CD14-positive monocyte (primary cell): Measurements from ENCODE around the gene INHBC. TPM values are rescaled to one million over a fixed set of nuclear protein-coding genes. Genes with fewer than 3 reads are reported as not detected.

Experiments
- DNase-seq, 3 donors: peaks; one replicate each; pipeline ENCODE4 v3.0.0-alpha.2; 2011 to 2022
- H2AFZ ChIP-seq: 2 replicates; pipeline ENCODE4 v1.6.0; 2012; ENCODE audit warnings: mild to moderate bottlenecking, low read depth, low read length, inconsistent platforms; ENCODE audit not compliant: insufficient read depth, poor library complexity, severe bottlenecking
- H3K27ac ChIP-seq, 2 donors: 1 replicate in 1 of 2; 2 replicates in 1 of 2; pipeline ENCODE4 v1.5.1; 2012 to 2013; ENCODE audit warnings: low read length in 2 of 2, control low read depth in 1 of 2, inconsistent platforms in 1 of 2, low read depth in 1 of 2, mild to moderate bottlenecking in 1 of 2
- H3K27me3 ChIP-seq, 2 donors: one replicate each; pipeline versions ENCODE4 v1.6.0 to v1.6.1; 2011 to 2013; ENCODE audit warnings: low read length in 2 of 2; ENCODE audit not compliant: control insufficient read depth in 2 of 2, insufficient read depth in 2 of 2
- H3K36me3 ChIP-seq, 2 donors: replicated peaks in 1 of 2; 1 replicate in 1 of 2; 2 replicates in 1 of 2; pipeline versions ENCODE4 v1.5.1 to v1.6.1; 2012 to 2013; ENCODE audit warnings: low read length in 2 of 2, control low read depth in 1 of 2, inconsistent platforms in 1 of 2, mild to moderate bottlenecking in 1 of 2; ENCODE audit not compliant: insufficient read depth in 2 of 2, control insufficient read depth in 1 of 2
- H3K4me1 ChIP-seq, 2 donors: 1 replicate in 1 of 2; 2 replicates in 1 of 2; pipeline versions ENCODE4 v1.5.1 to v1.6.1; 2012 to 2013; ENCODE audit warnings: low read length in 2 of 2, control low read depth in 1 of 2, inconsistent platforms in 1 of 2, mild to moderate bottlenecking in 1 of 2, moderate library complexity in 1 of 2; ENCODE audit not compliant: insufficient read depth in 2 of 2, control insufficient read depth in 1 of 2
- H3K4me2 ChIP-seq: replicated peaks from 2 replicates; pipeline ENCODE3; 2012; ENCODE audit warnings: low read length, moderate library complexity, mild to moderate bottlenecking; ENCODE audit not compliant: poor library complexity, severe bottlenecking; ENCODE audit errors: extremely low read depth
- H3K4me3 ChIP-seq, 3 experiments: fragments of 200-600 bp in 1 of 3; sonication (generic) in 1 of 3; replicated peaks in 1 of 3; 1 replicate in 2 of 3; 2 replicates in 1 of 3; pipeline ENCODE4 v1.5.1; 2011 to 2013; ENCODE audit warnings: low read length in 3 of 3, mild to moderate bottlenecking in 3 of 3, control low read depth in 2 of 3, low read depth in 2 of 3, inconsistent platforms in 1 of 3, moderate library complexity in 1 of 3
- H3K79me2 ChIP-seq: 2 replicates; pipeline ENCODE4 v1.6.0; 2012; ENCODE audit warnings: mild to moderate bottlenecking, control low read depth, inconsistent platforms, low read length, moderate library complexity; ENCODE audit not compliant: insufficient read depth
- H3K9ac ChIP-seq: 2 replicates; pipeline ENCODE4 v1.6.0; 2017; ENCODE audit warnings: low read length, mild to moderate bottlenecking; ENCODE audit not compliant: insufficient read depth, poor library complexity, severe bottlenecking
- H3K9me3 ChIP-seq, 2 donors: replicated peaks in 1 of 2; 1 replicate in 1 of 2; 2 replicates in 1 of 2; pipeline versions ENCODE4 v1.5.1 to v1.6.1; 2012 to 2013; ENCODE audit warnings: low read length in 2 of 2, control low read depth in 1 of 2; ENCODE audit not compliant: control insufficient read depth in 1 of 2, insufficient read depth in 1 of 2
- H4K20me1 ChIP-seq: 2 replicates; pipeline ENCODE4 v1.6.0; 2012; ENCODE audit warnings: mild to moderate bottlenecking, low read length, control low read depth, moderate library complexity; ENCODE audit not compliant: insufficient read depth
- H3K27ac Mint-ChIP-seq, 7 donors: one replicate each; pipeline ENCODE4 v1.8.0; 2020; ENCODE audit warnings: mild to moderate bottlenecking in 7 of 7, mixed read lengths in 7 of 7, moderate library complexity in 6 of 7, inconsistent platforms in 2 of 7
- H3K27me3 Mint-ChIP-seq, 3 donors: one replicate each; pipeline ENCODE4 v1.8.0; 2021 to 2022; ENCODE audit warnings: low read depth in 3 of 3, mild to moderate bottlenecking in 3 of 3, mixed read lengths in 3 of 3, moderate library complexity in 3 of 3, inconsistent platforms in 1 of 3
- H3K36me3 Mint-ChIP-seq, 2 donors: one replicate each; pipeline ENCODE4 v1.8.0; 2020; ENCODE audit warnings: mixed read lengths in 2 of 2, inconsistent platforms in 1 of 2, mild to moderate bottlenecking in 1 of 2
- H3K4me1 Mint-ChIP-seq: one replicate; pipeline ENCODE4 v1.8.0; 2020; ENCODE audit warnings: mild to moderate bottlenecking, mixed read lengths
- H3K4me3 Mint-ChIP-seq, 2 donors: one replicate each; pipeline ENCODE4 v1.8.0; 2020; ENCODE audit warnings: mild to moderate bottlenecking in 2 of 2, mixed read lengths in 2 of 2, moderate library complexity in 1 of 2
- H3K9me3 Mint-ChIP-seq, 7 donors: one replicate each; pipeline ENCODE4 v1.8.0; 2020 to 2022; ENCODE audit warnings: mixed read lengths in 7 of 7, mild to moderate bottlenecking in 6 of 7, moderate library complexity in 6 of 7, inconsistent platforms in 2 of 7
- WGBS: methylation state at CpG from one replicate; pipeline ENCODE4 v1.1.5; 2013; ENCODE audit warnings: missing lambda C conversion rate; ENCODE audit not compliant: insufficient coverage; 5-methylcytosine and 5-hydroxymethylcytosine counted together
- intact Hi-C, 2 donors: fragments of 100-400 bp; cut with micrococcal nuclease; formaldehyde crosslinking; loops; one replicate each; pipeline versions ENCODE4 v1.15.0 to v1.15.1; 2023
- polyA plus RNA-seq, 3 donors: library from polyadenylated mRNA; depleted of rRNA in 1 of 3; unstranded in 2 of 3; stranded (reverse) in 1 of 3; fragments of 300-500 nt in 2 of 3; fragments of >200 nt in 1 of 3; fragmentation: Illumina TruSeq in 2 of 3; gene quantifications; 1 replicate in 2 of 3; 2 replicates in 1 of 3; pipeline ENCODE4 v1.2.3, GENCODE V29; 2012 to 2021
- TF ChIP-seq, protein P1 (sequence below): fragments of 200-600 bp; IDR thresholded peaks from one replicate; pipeline ENCODE4 v1.8.0; 2022; ENCODE audit warnings: antibody characterized with exemption, mild to moderate bottlenecking

The INHBC gene
- polyA plus RNA-seq, 3 donors, result not detected

DNA sequence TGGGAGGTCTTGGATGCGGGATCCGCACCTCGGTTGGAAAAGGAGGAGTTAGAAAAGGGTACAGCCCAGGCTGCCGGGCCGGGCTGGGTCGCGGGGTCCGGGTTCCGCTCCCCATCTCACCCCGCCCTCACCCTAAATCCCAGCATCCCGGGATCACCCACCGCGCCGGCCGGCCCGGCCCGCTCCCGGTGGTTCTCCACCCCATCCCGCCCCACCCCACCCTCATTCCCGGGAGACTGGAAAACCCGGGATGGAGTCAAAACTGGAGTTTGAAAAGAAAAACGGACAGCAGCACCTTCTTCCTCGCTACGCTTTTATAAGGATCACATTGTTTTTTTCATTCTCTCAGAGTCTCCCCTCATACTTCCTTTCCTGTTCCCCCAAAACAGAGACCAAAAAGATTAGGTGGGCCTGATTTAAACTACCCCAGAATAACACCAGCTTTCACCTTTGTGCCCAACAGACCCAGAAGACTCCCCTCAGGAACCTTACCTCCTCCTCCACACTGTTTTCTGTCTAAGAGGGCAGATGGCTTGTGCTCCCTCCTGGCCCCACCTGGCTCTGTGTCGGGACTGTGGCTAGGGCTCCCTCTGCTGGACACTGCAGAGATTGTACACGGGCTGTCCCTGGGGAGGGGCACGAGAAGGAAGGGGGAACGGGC lies 27.8 kb downstream of the INHBC start:
- WGBS, result 0% methylated on average over 5 of the region's 28 CpGs
- intact Hi-C loops, result loop anchor here in 1 of 2 donors (5.0 kb wide), 1 partner anchor 530 kb away; the partner anchor contains the start of gene SDR9C7
- peak; percentile 70 to 77 (median 71) for DNase-seq

DNA sequence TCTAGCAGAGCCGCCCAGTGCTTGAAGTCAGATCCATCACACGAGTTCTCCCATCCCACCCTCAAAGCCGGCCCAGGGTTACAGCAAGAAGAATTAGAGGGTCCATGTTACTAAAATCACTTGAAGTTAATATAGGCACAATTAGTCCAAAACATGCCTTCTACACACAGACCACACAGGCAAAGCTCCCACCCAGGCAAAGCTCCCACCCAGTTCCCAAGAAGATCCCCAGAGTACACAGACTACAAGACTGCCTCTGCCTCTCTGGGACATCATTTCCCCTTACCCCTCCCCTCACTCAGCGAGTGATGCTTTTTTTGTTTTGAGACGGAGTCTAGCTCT lies 28.3 kb downstream of the INHBC start:
- intact Hi-C loops, result loop anchor here in 1 of 2 donors (5.0 kb wide), 1 partner anchor 531 kb away; the partner anchor contains the start of gene SDR9C7
- 58% methylated on average over 2 of the region's 5 CpGs for whole genome bisulfite sequencing
- H2AFZ ChIP-seq, result peak overlapping the region; percentile 61
- peaks cover 12 to 15% of the 10 kb centered on the region in 2 donors for H3K36me3 Mint-ChIP-seq
- peak overlapping the region in 1 of 7 donors; percentile 79 for H3K27ac Mint-ChIP-seq
- peaks cover 0 to 4% of the 10 kb centered on the region in 2 donors for H3K9me3 ChIP-seq
- no peaks in the 10 kb centered on the region for H3K79me2 ChIP-seq
- TF ChIP-seq, protein P1, sequence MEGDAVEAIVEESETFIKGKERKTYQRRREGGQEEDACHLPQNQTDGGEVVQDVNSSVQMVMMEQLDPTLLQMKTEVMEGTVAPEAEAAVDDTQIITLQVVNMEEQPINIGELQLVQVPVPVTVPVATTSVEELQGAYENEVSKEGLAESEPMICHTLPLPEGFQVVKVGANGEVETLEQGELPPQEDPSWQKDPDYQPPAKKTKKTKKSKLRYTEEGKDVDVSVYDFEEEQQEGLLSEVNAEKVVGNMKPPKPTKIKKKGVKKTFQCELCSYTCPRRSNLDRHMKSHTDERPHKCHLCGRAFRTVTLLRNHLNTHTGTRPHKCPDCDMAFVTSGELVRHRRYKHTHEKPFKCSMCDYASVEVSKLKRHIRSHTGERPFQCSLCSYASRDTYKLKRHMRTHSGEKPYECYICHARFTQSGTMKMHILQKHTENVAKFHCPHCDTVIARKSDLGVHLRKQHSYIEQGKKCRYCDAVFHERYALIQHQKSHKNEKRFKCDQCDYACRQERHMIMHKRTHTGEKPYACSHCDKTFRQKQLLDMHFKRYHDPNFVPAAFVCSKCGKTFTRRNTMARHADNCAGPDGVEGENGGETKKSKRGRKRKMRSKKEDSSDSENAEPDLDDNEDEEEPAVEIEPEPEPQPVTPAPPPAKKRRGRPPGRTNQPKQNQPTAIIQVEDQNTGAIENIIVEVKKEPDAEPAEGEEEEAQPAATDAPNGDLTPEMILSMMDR, result peak; percentile 28
- peak overlapping the region in 1 of 3 experiments; percentile 75 for H3K4me3 ChIP-seq
- peaks cover 0 to 10% (median 1%) of the 10 kb centered on the region in 7 donors for H3K9me3 Mint-ChIP-seq
- peak overlapping the region; percentile 75 to 97 for H3K4me3 Mint-ChIP-seq
- no peak overlapping the region for H3K9ac ChIP-seq
- peaks cover 57% of the 10 kb centered on the region for H3K4me1 Mint-ChIP-seq
- peaks cover 0 to 8% of the 10 kb centered on the region in 2 donors for H3K36me3 ChIP-seq
- peak overlapping the region; percentile 89 for H3K4me2 ChIP-seq
- H3K27ac ChIP-seq, result no peak overlapping the region
- H3K27me3 Mint-ChIP-seq, result peaks cover 46 to 57% (median 46%) of the 10 kb centered on the region in 3 donors
- peaks cover 42 to 58% of the 10 kb centered on the region in 2 donors for H3K4me1 ChIP-seq
- H3K27me3 ChIP-seq, result peaks cover 15 to 26% of the 10 kb centered on the region in 2 donors
- H4K20me1 ChIP-seq, result peaks cover 21% of the 10 kb centered on the region
- no peak for DNase-seq

More for the DNA sequence above, 27.8 kb downstream of the INHBC start:
- TF ChIP-seq, protein P1, result peak; percentile 89
- H3K36me3 Mint-ChIP-seq, result peaks cover 7 to 10% of the 10 kb centered on the region in 2 donors
- peaks cover 57% of the 10 kb centered on the region for H3K4me1 Mint-ChIP-seq
- peak overlapping the region; percentile 78 to 97 for H3K4me3 Mint-ChIP-seq
- peaks cover 16% of the 10 kb centered on the region for H4K20me1 ChIP-seq
- H3K4me1 ChIP-seq, result peaks cover 42 to 59% of the 10 kb centered on the region in 2 donors
- peak overlapping the region; percentile 61 for H2AFZ ChIP-seq
- H3K9me3 Mint-ChIP-seq, result peaks cover 0 to 8% (median 1%) of the 10 kb centered on the region in 7 donors
- H3K9ac ChIP-seq, result peak overlapping the region; percentile 25
- no peak overlapping the region for H3K27ac ChIP-seq
- H3K36me3 ChIP-seq, result peaks cover 0 to 4% of the 10 kb centered on the region in 2 donors
- peaks cover 44 to 57% (median 48%) of the 10 kb centered on the region in 3 donors for H3K27me3 Mint-ChIP-seq
- peak overlapping the region in 5 of 7 donors; percentile 60 to 86 (median 72) for H3K27ac Mint-ChIP-seq
- peak overlapping the region; percentile 89 for H3K4me2 ChIP-seq
- H3K79me2 ChIP-seq, result no peaks in the 10 kb centered on the region
- peaks cover 15 to 26% of the 10 kb centered on the region in 2 donors for H3K27me3 ChIP-seq
- H3K4me3 ChIP-seq, result peak overlapping the region; percentile 18 to 75 (median 44)
- peaks cover 0 to 4% of the 10 kb centered on the region in 2 donors for H3K9me3 ChIP-seq
